Muscle of leg (tissue), 11 donors: ENCODE measurements around the gene PNPLA6. TPM values are rescaled to one million over a fixed set of nuclear protein-coding genes. Genes with fewer than 3 reads are reported as not detected.

Source experiments
- DNase-seq: peaks from one replicate; pipeline ENCODE4 v3.0.0; 2013
- H3K27ac ChIP-seq: one replicate; pipeline ENCODE4 v1.5.1; 2013; ENCODE audit warnings: mild to moderate bottlenecking, low read length, control low read depth
- H3K27me3 ChIP-seq: one replicate; pipeline ENCODE4 v1.6.1; 2013; ENCODE audit warnings: low read length; ENCODE audit not compliant: control insufficient read depth, insufficient read depth
- H3K36me3 ChIP-seq: one replicate; pipeline ENCODE4 v1.6.1; 2013; ENCODE audit warnings: low read length; ENCODE audit not compliant: control insufficient read depth, insufficient read depth
- H3K4me1 ChIP-seq: one replicate; pipeline ENCODE4 v1.6.1; 2013; ENCODE audit warnings: low read length; ENCODE audit not compliant: control insufficient read depth, insufficient read depth
- H3K4me3 ChIP-seq: one replicate; pipeline ENCODE4 v1.5.1; 2013; ENCODE audit warnings: low read length, control low read depth
- H3K9me3 ChIP-seq: replicated peaks from 2 replicates; pipeline ENCODE4 v1.6.1; 2013; ENCODE audit warnings: low read depth, low read length; ENCODE audit not compliant: control insufficient read depth
- WGBS: methylation state at CpG from one replicate; pipeline ENCODE4 v1.1.5; 2013; ENCODE audit warnings: missing lambda C conversion rate; ENCODE audit not compliant: insufficient coverage; 5-methylcytosine and 5-hydroxymethylcytosine counted together
- polyA plus RNA-seq, 8 donors: library from polyadenylated mRNA; unstranded; fragments of 120-200 nt; gene quantifications; one replicate each; pipeline versions ENCODE4 v1.2.1 to v1.2.3, GENCODE V29; 2013; ENCODE audit warnings: inconsistent platforms in 1 of 8, low replicate concordance in 1 of 8; ENCODE audit not compliant: insufficient read length in 8 of 8, insufficient read depth in 1 of 8
- total RNA-seq: library from RNA; stranded (reverse); fragments of 120-200 nt; gene quantifications from one replicate; pipeline ENCODE4 v1.2.4, GENCODE V29; 2013

PNPLA6 gene
- total and polyA plus RNA-seq, 9 donors = 21.9 to 34.9 (median 28.1) TPM

- Histone ChIP-seq H3K4me3 (peak within 1 kb of the TSS; percentile 63), H3K27me3 (no peaks in the 10 kb centered on the region), H3K36me3 (peaks cover 46% of the 10 kb centered on the region), H3K9me3 (no peaks in the 10 kb centered on the region), H3K4me1 (peaks cover 17% of the 10 kb centered on the region), H3K27ac (peak within 1 kb of the TSS; percentile 71)
- DNase-seq = peak; percentile 99
- under 1% methylated on average over 65 of the region's 65 CpGs for WGBS
These were observed 13.2 kb upstream of the PNPLA6 start, which contains the start of gene MCOLN1 for GRCh38 chr19:7522072-7522922. Gene MCOLN1 (plus strand): TSS chr19:7522624. CDS start chr19:7522751, 127 bp downstream.

GRCh38 chr19:7522923-7523667, 12.4 kb upstream of the PNPLA6 start:
- DNase-seq = no peak
- Histone ChIP-seq H3K4me1 (peaks cover 17% of the 10 kb centered on the region), H3K9me3 (no peaks in the 10 kb centered on the region), H3K4me3 (peak overlapping the region; percentile 63), H3K36me3 (peaks cover 50% of the 10 kb centered on the region), H3K27ac (no peak overlapping the region), H3K27me3 (no peaks in the 10 kb centered on the region)
- WGBS = 7% methylated on average over 22 of the region's 23 CpGs

GRCh38 chr19:7524523-7524922, 11.0 kb upstream of the PNPLA6 start:
- Histone ChIP-seq H3K27me3 (no peaks in the 10 kb centered on the region), H3K27ac (no peak overlapping the region), H3K4me3 (no peak overlapping the region), H3K9me3 (no peaks in the 10 kb centered on the region), H3K4me1 (peaks cover 17% of the 10 kb centered on the region), H3K36me3 (peaks cover 53% of the 10 kb centered on the region)
- DNase-seq = no peak
- WGBS = 100% methylated on average over 3 of the region's 5 CpGs

- no peaks in the 10 kb centered on the region for H3K9me3 ChIP-seq
- peaks cover 17% of the 10 kb centered on the region for H3K4me1 ChIP-seq
- 96% methylated on average over 19 of the region's 20 CpGs for WGBS
- no peak for DNase-seq
- no peak overlapping the region for H3K4me3 ChIP-seq
- H3K36me3 ChIP-seq = peaks cover 56% of the 10 kb centered on the region
- H3K27me3 ChIP-seq = no peaks in the 10 kb centered on the region
- H3K27ac ChIP-seq = no peak overlapping the region
These were observed 10.4 kb upstream of the PNPLA6 start for GRCh38 chr19:7524992-7525739.

- WGBS = 93% methylated on average over 29 of the region's 31 CpGs
- Histone ChIP-seq H3K36me3 (peaks cover 54% of the 10 kb centered on the region), H3K27me3 (no peaks in the 10 kb centered on the region), H3K27ac (no peak overlapping the region), H3K4me1 (peaks cover 17% of the 10 kb centered on the region), H3K9me3 (no peaks in the 10 kb centered on the region), H3K4me3 (no peak overlapping the region)
- DNase-seq = no peak
These were observed 9.2 kb upstream of the PNPLA6 start for GRCh38 chr19:7526059-7526929.

GRCh38 chr19:7527516-7528191, 7.9 kb upstream of the PNPLA6 start:
- Histone ChIP-seq H3K36me3 (peaks cover 58% of the 10 kb centered on the region), H3K27ac (no peak overlapping the region), H3K4me3 (no peak overlapping the region), H3K27me3 (no peaks in the 10 kb centered on the region), H3K4me1 (peaks cover 11% of the 10 kb centered on the region), H3K9me3 (no peaks in the 10 kb centered on the region)
- 65% methylated on average over 13 of the region's 25 CpGs for WGBS
- peak; percentile 57 for DNase-seq

- no peak for DNase-seq
- 87% methylated on average over 7 of the region's 7 CpGs for whole genome bisulfite sequencing
- no peaks in the 10 kb centered on the region for H3K9me3 ChIP-seq
- no peaks in the 10 kb centered on the region for H3K27me3 ChIP-seq
- H3K27ac ChIP-seq = no peak overlapping the region
- peaks cover 9% of the 10 kb centered on the region for H3K4me1 ChIP-seq
- no peak overlapping the region for H3K4me3 ChIP-seq
- peaks cover 58% of the 10 kb centered on the region for H3K36me3 ChIP-seq
These were observed 7.4 kb upstream of the PNPLA6 start for GRCh38 chr19:7528192-7528519.

GRCh38 chr19:7528522-7529245, 6.8 kb upstream of the PNPLA6 start:
- peaks cover 58% of the 10 kb centered on the region for H3K36me3 ChIP-seq
- 89% methylated on average over 31 of the region's 32 CpGs for WGBS
- H3K27ac ChIP-seq = no peak overlapping the region

GRCh38 chr19:7529246-7529600, 6.3 kb upstream of the PNPLA6 start:
- H3K9me3 ChIP-seq = no peaks in the 10 kb centered on the region
- WGBS = 79% methylated on average over 15 of the region's 15 CpGs
- H3K27ac ChIP-seq = no peak overlapping the region
- DNase-seq = no peak
- H3K27me3 ChIP-seq = no peaks in the 10 kb centered on the region
- H3K4me1 ChIP-seq = peaks cover 10% of the 10 kb centered on the region
- peaks cover 55% of the 10 kb centered on the region for H3K36me3 ChIP-seq
- H3K4me3 ChIP-seq = no peak overlapping the region

More at GRCh38 chr19:7528522-7529245, 6.8 kb upstream of the PNPLA6 start:
- no peaks in the 10 kb centered on the region for H3K27me3 ChIP-seq
- no peaks in the 10 kb centered on the region for H3K9me3 ChIP-seq
- peaks cover 9% of the 10 kb centered on the region for H3K4me1 ChIP-seq
- DNase-seq = no peak
- no peak overlapping the region for H3K4me3 ChIP-seq
